B cell (primary cell): ENCODE data around the gene KIAA0232. TPM values are rescaled to one million over a fixed set of nuclear protein-coding genes. Genes with fewer than 3 reads are reported as not detected.
A peak's percentile ranks its signal among the peaks of the same experiment; 100 is the strongest.

Experiments
- ATAC-seq: fragments of 200-7000 bp; cut with Tn5 transposase; one replicate; pipeline ENCODE4 v1.10.0; 2021; ENCODE audit warnings: low read depth, mild to moderate bottlenecking, moderate number of reproducible peaks, moderate library complexity
- CTCF ChIA-PET: fragments of 350-600 bp; sonication (Branson Sonifier 250); formaldehyde crosslinking; loops from one replicate; lab custom pipeline; 2021; ENCODE audit warnings: antibody characterized with exemption, inconsistent platforms; lab: Charles Lee
- POLR2A ChIA-PET: fragments of 350-600 bp; sonication (Branson Sonifier 250); formaldehyde crosslinking; loops from one replicate; lab custom pipeline; 2021; ENCODE audit warnings: antibody characterized with exemption; lab: Charles Lee
- DNase-seq: peaks from one replicate; pipeline ENCODE4 v3.0.0; 2013
- H2AFZ ChIP-seq: 2 replicates; pipeline ENCODE4 v1.6.1; 2012; ENCODE audit warnings: mild to moderate bottlenecking, low read depth, low read length; ENCODE audit not compliant: insufficient read depth, poor library complexity, severe bottlenecking
- H3K27ac ChIP-seq, 2 donors: 1 replicate in 1 of 2; 2 replicates in 1 of 2; pipeline ENCODE4 v1.5.1; 2012 to 2013; ENCODE audit warnings: low read length in 2 of 2, mild to moderate bottlenecking in 2 of 2, moderate library complexity in 1 of 2
- H3K27me3 ChIP-seq, 4 experiments: fragments of 200-600 bp in 1 of 4; sonication (generic) in 1 of 4; replicated peaks in 1 of 4; 1 replicate in 2 of 4; 2 replicates in 2 of 4; pipeline versions ENCODE4 v1.6.1 to v1.7.0; 2013 to 2016; ENCODE audit warnings: low read length in 3 of 4, mild to moderate bottlenecking in 2 of 4, mixed read lengths in 1 of 4, moderate library complexity in 1 of 4; ENCODE audit not compliant: insufficient read depth in 4 of 4, control insufficient read depth in 3 of 4; ENCODE audit errors: control extremely low read depth in 1 of 4
- H3K36me3 ChIP-seq, 2 experiments: replicated peaks in 1 of 2; 1 replicate in 1 of 2; 2 replicates in 1 of 2; pipeline versions ENCODE4 v1.6.1 to v1.7.1; 2013; ENCODE audit warnings: low read length in 1 of 2; ENCODE audit not compliant: insufficient read depth in 2 of 2, control insufficient read depth in 1 of 2; ENCODE audit errors: control extremely low read depth in 1 of 2, extremely low read depth in 1 of 2
- H3K4me1 ChIP-seq, 2 donors: fragments of 200-600 bp in 1 of 2; sonication (generic) in 1 of 2; 1 replicate in 1 of 2; 2 replicates in 1 of 2; pipeline versions ENCODE4 v1.5.1 to v1.6.1; 2013 to 2017; ENCODE audit warnings: low read length in 2 of 2; ENCODE audit not compliant: control insufficient read depth in 2 of 2, insufficient read depth in 2 of 2
- H3K4me2 ChIP-seq: replicated peaks from 2 replicates; pipeline ENCODE3; 2012; ENCODE audit warnings: mild to moderate bottlenecking, low read depth, low read length; ENCODE audit not compliant: poor library complexity, severe bottlenecking
- H3K4me3 ChIP-seq, 5 experiments: fragments of 200-600 bp in 1 of 5; sonication (generic) in 1 of 5; 1 replicate in 3 of 5; 2 replicates in 2 of 5; pipeline versions ENCODE4 v1.5.1 to v1.7.0; 2011 to 2016; ENCODE audit warnings: low read length in 4 of 5, mild to moderate bottlenecking in 4 of 5, low read depth in 2 of 5, control low read depth in 1 of 5, moderate library complexity in 1 of 5; ENCODE audit not compliant: insufficient read depth in 1 of 5; ENCODE audit errors: control extremely low read depth in 1 of 5, extremely low read depth in 1 of 5
- H3K79me2 ChIP-seq: fragments of 200-600 bp; sonication (generic); one replicate; pipeline ENCODE4 v1.6.0; 2016; ENCODE audit warnings: low read length; ENCODE audit not compliant: control insufficient read depth, insufficient read depth
- H3K9ac ChIP-seq: fragments of 200-600 bp; sonication (generic); 2 replicates; pipeline ENCODE4 v1.6.1; 2017; ENCODE audit warnings: mild to moderate bottlenecking, low read length, moderate library complexity
- H3K9me3 ChIP-seq, 3 donors: one replicate each; pipeline versions ENCODE4 v1.6.1 to v1.7.1; 2013; ENCODE audit warnings: low read length in 2 of 3; ENCODE audit not compliant: control insufficient read depth in 2 of 3, insufficient read depth in 1 of 3; ENCODE audit errors: control extremely low read depth in 1 of 3
- H4K20me1 ChIP-seq: 2 replicates; pipeline ENCODE4 v1.6.0; 2012; ENCODE audit warnings: mild to moderate bottlenecking, low read length; ENCODE audit not compliant: insufficient read depth, control insufficient read depth, poor library complexity, severe bottlenecking
- H3K27ac Mint-ChIP-seq: one replicate; pipeline ENCODE4 v1.8.0; 2021; ENCODE audit warnings: mixed read lengths
- H3K27me3 Mint-ChIP-seq: one replicate; pipeline ENCODE4 v1.8.0; 2021; ENCODE audit warnings: mixed read lengths
- H3K4me1 Mint-ChIP-seq: one replicate; pipeline ENCODE4 v1.8.0; 2021; ENCODE audit warnings: mixed read lengths
- H3K4me3 Mint-ChIP-seq: one replicate; pipeline ENCODE4 v1.8.0; 2021; ENCODE audit warnings: mixed read lengths
- H3K9me3 Mint-ChIP-seq: one replicate; pipeline ENCODE4 v1.8.0; 2022; ENCODE audit warnings: mixed read lengths; ENCODE audit not compliant: insufficient read depth
- EZH2 ChIP-seq: IDR thresholded peaks from 2 replicates; pipeline ENCODE4 v1.6.1; 2012; ENCODE audit warnings: borderline replicate concordance, low read depth, mild to moderate bottlenecking, moderate library complexity, low read length; ENCODE audit not compliant: insufficient read depth, poor library complexity, severe bottlenecking
- WGBS: methylation state at CpG from one replicate; pipeline ENCODE4 v1.1.5; 2013; ENCODE audit warnings: missing lambda C conversion rate; ENCODE audit not compliant: insufficient coverage; 5-methylcytosine and 5-hydroxymethylcytosine counted together
- intact Hi-C: fragments of 100-400 bp; cut with micrococcal nuclease; formaldehyde crosslinking; loops from one replicate; pipeline ENCODE4 v1.10.0; 2022
- polyA plus RNA-seq: library from polyadenylated mRNA; depleted of rRNA; stranded (reverse); fragments of >200 nt; gene quantifications from 2 replicates; pipeline ENCODE4 v1.2.3, GENCODE V29; 2012
- total RNA-seq, 2 donors: library from RNA; stranded (reverse); fragments of 120-200 nt in 1 of 2; gene quantifications; 1 replicate in 1 of 2; 2 replicates in 1 of 2; pipeline versions ENCODE4 v1.2.3 to v1.2.4, GENCODE V29; 2013 to 2022
- TF ChIP-seq, protein P1 (sequence below): fragments of 200-600 bp; IDR thresholded peaks from one replicate; pipeline ENCODE4 v1.8.0; 2022; ENCODE audit warnings: antibody characterized with exemption, mild to moderate bottlenecking

KIAA0232 gene
- total and polyA plus RNA-seq, 2 donors (not counting 1 experiment from before 2014, with no cell fraction given), result 2.9 to 20.8 TPM

- no peak overlapping the region for H3K4me3 Mint-ChIP-seq
- Histone ChIP-seq H3K27ac (no peak overlapping the region), H3K4me2 (no peak overlapping the region), H3K79me2 (no peaks in the 10 kb centered on the region), H2AFZ (no peak overlapping the region), H3K36me3 (no peaks in the 10 kb centered on the region), H3K9ac (no peak overlapping the region), H3K27me3 (peaks cover 0 to 13% (median 0%) of the 10 kb centered on the region in 4 experiments), H3K4me3 (no peak overlapping the region), H3K9me3 (no peaks in the 10 kb centered on the region), H3K4me1 (peaks cover 0 to 9% of the 10 kb centered on the region in 2 donors), H4K20me1 (no peaks in the 10 kb centered on the region)
- H3K9me3 Mint-ChIP-seq, result no peaks in the 10 kb centered on the region
- no peak for TF ChIP-seq EZH2
- TF ChIP-seq, protein P1, sequence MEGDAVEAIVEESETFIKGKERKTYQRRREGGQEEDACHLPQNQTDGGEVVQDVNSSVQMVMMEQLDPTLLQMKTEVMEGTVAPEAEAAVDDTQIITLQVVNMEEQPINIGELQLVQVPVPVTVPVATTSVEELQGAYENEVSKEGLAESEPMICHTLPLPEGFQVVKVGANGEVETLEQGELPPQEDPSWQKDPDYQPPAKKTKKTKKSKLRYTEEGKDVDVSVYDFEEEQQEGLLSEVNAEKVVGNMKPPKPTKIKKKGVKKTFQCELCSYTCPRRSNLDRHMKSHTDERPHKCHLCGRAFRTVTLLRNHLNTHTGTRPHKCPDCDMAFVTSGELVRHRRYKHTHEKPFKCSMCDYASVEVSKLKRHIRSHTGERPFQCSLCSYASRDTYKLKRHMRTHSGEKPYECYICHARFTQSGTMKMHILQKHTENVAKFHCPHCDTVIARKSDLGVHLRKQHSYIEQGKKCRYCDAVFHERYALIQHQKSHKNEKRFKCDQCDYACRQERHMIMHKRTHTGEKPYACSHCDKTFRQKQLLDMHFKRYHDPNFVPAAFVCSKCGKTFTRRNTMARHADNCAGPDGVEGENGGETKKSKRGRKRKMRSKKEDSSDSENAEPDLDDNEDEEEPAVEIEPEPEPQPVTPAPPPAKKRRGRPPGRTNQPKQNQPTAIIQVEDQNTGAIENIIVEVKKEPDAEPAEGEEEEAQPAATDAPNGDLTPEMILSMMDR, result no peak
- peaks cover 28% of the 10 kb centered on the region for H3K27me3 Mint-ChIP-seq
- intact Hi-C loops, result no loop called here
- WGBS, result 84% methylated on average over 5 of the region's 6 CpGs
- POLR2A ChIA-PET, result no interaction called here
- DNase-seq (no peak), ATAC-seq (no peak)
- H3K4me1 Mint-ChIP-seq, result peaks cover 2% of the 10 kb centered on the region
- H3K27ac Mint-ChIP-seq, result no peak overlapping the region
- CTCF ChIA-PET, result no interaction called here
Measured at GRCh38 chr4:6767386-6767747, 15.2 kb upstream of the KIAA0232 start.

DNA sequence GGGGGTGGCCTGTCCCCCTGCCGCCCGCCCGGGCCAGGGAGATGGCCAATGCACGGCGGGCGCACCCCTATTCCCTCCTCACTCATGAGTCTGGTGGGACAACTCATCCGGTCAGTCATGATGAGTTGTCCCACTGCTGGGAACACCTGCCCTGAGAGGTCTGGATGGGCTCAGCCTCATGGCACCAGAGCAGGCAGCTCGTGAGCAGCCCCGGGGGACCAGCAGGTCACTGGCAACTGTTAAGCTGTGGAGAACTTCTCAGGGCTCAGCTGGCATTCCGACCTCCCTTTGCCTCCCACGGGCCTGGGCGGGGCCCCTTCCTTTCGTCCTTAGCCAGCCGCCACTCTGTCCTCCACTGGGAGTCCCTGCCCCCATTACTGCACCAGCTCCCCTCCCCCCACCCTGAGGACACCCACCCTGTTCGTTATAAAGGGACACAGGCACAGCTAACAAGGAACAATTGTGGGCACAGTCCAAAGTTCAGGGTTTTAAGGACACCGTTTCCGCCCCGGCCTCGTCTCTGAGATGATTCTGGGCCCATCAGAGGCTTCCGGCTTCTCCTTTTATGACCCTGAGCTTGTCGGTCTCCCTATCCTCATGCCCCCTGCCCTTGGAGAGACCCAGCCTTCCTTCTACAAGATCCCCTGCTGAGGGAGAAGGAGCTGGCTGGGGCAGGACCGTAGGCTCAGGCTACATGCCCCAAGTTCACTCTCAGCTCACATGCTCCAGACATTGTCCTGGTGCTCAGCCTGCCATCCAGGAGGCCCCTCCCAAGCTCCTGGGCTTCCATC lies 14.6 kb upstream of the KIAA0232 start:
- DNase-seq (no peak), ATAC-seq (no peak)
- WGBS, result 85% methylated on average over 19 of the region's 22 CpGs
- Histone ChIP-seq H3K9me3 (no peaks in the 10 kb centered on the region), H3K4me2 (no peak overlapping the region), H3K79me2 (no peaks in the 10 kb centered on the region), H4K20me1 (no peaks in the 10 kb centered on the region), H3K4me3 (no peak overlapping the region), H3K27ac (no peak overlapping the region), H3K4me1 (peaks cover 0 to 9% of the 10 kb centered on the region in 2 donors), H2AFZ (no peak overlapping the region), H3K9ac (no peak overlapping the region), H3K36me3 (no peaks in the 10 kb centered on the region), H3K27me3 (peaks cover 0 to 13% (median 0%) of the 10 kb centered on the region in 4 experiments)
- peaks cover 2% of the 10 kb centered on the region for H3K4me1 Mint-ChIP-seq
- intact Hi-C loops, result no loop called here
- H3K4me3 Mint-ChIP-seq, result no peak overlapping the region
- CTCF ChIA-PET, result interaction anchor here (1.7 kb wide), 1 partner anchor 106 kb away, joined by 4 read pairs; no protein-coding TSS in a partner anchor
- no peak for TF ChIP-seq EZH2
- TF ChIP-seq, protein P1, result no peak
- H3K9me3 Mint-ChIP-seq, result no peaks in the 10 kb centered on the region
- POLR2A ChIA-PET, result no interaction called here
- H3K27me3 Mint-ChIP-seq, result peaks cover 28% of the 10 kb centered on the region
- peak overlapping the region; percentile 3 for H3K27ac Mint-ChIP-seq
